Tibial nerve (tissue), 4 donors: ENCODE data around the gene NR0B2.

ENCODE experiments used
- CTCF ChIP-seq, 5 experiments: fragments of 200-600 bp in 3 of 5; fragments of 450-650 bp in 2 of 5; sonication (generic) in 3 of 5; IDR thresholded peaks; one replicate each; pipeline ENCODE4 v1.5.1; 2016 to 2019; ENCODE audit warnings: antibody characterized with exemption in 5 of 5, mild to moderate bottlenecking in 3 of 5, moderate library complexity in 2 of 5
- EP300 ChIP-seq, 2 donors: sonication (generic); formaldehyde crosslinking; IDR thresholded peaks; one replicate each; pipeline ENCODE4 v1.6.1; 2017; ENCODE audit warnings: antibody characterized with exemption in 2 of 2, mild to moderate bottlenecking in 1 of 2

GRCh38 chr1:26900815-26901511 lies 12.8 kb downstream of the NR0B2 start:
- no peak for TF ChIP-seq EP300 (IDR thresholded peaks at IDR 0.05)
- no peak for TF ChIP-seq CTCF (IDR thresholded peaks at IDR 0.05)
